H9 (cell line): ENCODE measurements around the gene USP3. TPM values are rescaled to one million over a fixed set of nuclear protein-coding genes. Genes with fewer than 3 reads are reported as not detected.

Source experiments
- DNase-seq: peaks from one replicate; pipeline ENCODE4 v3.0.0-alpha.2; 2017
- H2AFZ ChIP-seq: one replicate; pipeline ENCODE4 v1.6.1; 2013; ENCODE audit warnings: mild to moderate bottlenecking, low read length, control low read depth, moderate library complexity
- H2AK5ac ChIP-seq: 2 replicates; pipeline ENCODE4 v1.6.1; 2013; ENCODE audit warnings: low read length, control low read depth, mixed read lengths; ENCODE audit not compliant: insufficient read length
- H2BK120ac ChIP-seq: one replicate; pipeline ENCODE4 v1.6.1; 2013; ENCODE audit warnings: low read depth, mild to moderate bottlenecking, low read length, control low read depth, inconsistent platforms; ENCODE audit not compliant: poor library complexity, severe bottlenecking
- H2BK12ac ChIP-seq: 2 replicates; pipeline ENCODE4 v1.6.1; 2013; ENCODE audit warnings: low read length, control low read depth, mixed read lengths, low read depth; ENCODE audit not compliant: insufficient read length
- H2BK15ac ChIP-seq: 2 replicates; pipeline ENCODE4 v1.6.1; 2013; ENCODE audit warnings: low read depth, low read length, control low read depth
- H2BK20ac ChIP-seq: one replicate; pipeline ENCODE4 v1.6.1; 2013; ENCODE audit warnings: low read depth, mild to moderate bottlenecking, low read length, control low read depth, inconsistent platforms; ENCODE audit not compliant: poor library complexity, severe bottlenecking
- H2BK5ac ChIP-seq: 2 replicates; pipeline ENCODE4 v1.6.1; 2013; ENCODE audit warnings: low read length, control low read depth, mixed read lengths; ENCODE audit not compliant: insufficient read length
- H3K14ac ChIP-seq: 2 replicates; pipeline ENCODE4 v1.6.1; 2013; ENCODE audit warnings: low read length, control low read depth; ENCODE audit not compliant: insufficient read depth
- H3K18ac ChIP-seq: 2 replicates; pipeline ENCODE4 v1.6.1; 2013; ENCODE audit warnings: low read depth, mild to moderate bottlenecking, mixed read lengths, low read length, control low read depth; ENCODE audit not compliant: insufficient read length
- H3K23ac ChIP-seq: 2 replicates; pipeline ENCODE4 v1.6.1; 2013; ENCODE audit warnings: low read length, control low read depth, mixed read lengths, low read depth; ENCODE audit not compliant: insufficient read length
- H3K23me2 ChIP-seq: 2 replicates; pipeline ENCODE4 v1.6.1; 2013; ENCODE audit warnings: low read depth, mild to moderate bottlenecking, mixed read lengths, low read length, control low read depth; ENCODE audit not compliant: insufficient read length, poor library complexity, severe bottlenecking
- H3K27ac ChIP-seq: 2 replicates; pipeline ENCODE4 v1.5.1; 2013; ENCODE audit warnings: low read length, control low read depth, mixed read lengths, low read depth; ENCODE audit not compliant: insufficient read length
- H3K27me3 ChIP-seq: 2 replicates; pipeline ENCODE4 v1.6.1; 2013; ENCODE audit warnings: low read length, control low read depth, inconsistent platforms; ENCODE audit not compliant: insufficient read depth
- H3K4ac ChIP-seq: 2 replicates; pipeline ENCODE4 v1.6.1; 2013; ENCODE audit warnings: low read depth, mild to moderate bottlenecking, control low read depth, inconsistent platforms, low read length, moderate library complexity
- H3K4me1 ChIP-seq: 2 replicates; pipeline ENCODE4 v1.6.1; 2013; ENCODE audit warnings: low read length, control low read depth, inconsistent platforms; ENCODE audit not compliant: insufficient read depth
- H3K4me2 ChIP-seq: 2 replicates; pipeline ENCODE4 v1.6.1; 2013; ENCODE audit warnings: low read length, control low read depth, mixed read lengths; ENCODE audit not compliant: insufficient read length, insufficient read depth
- H3K56ac ChIP-seq: 2 replicates; pipeline ENCODE4 v1.6.1; 2013; ENCODE audit warnings: low read depth, mild to moderate bottlenecking, mixed read lengths, low read length, control low read depth; ENCODE audit not compliant: insufficient read length
- H3K79me1 ChIP-seq: 2 replicates; pipeline ENCODE4 v1.6.1; 2013; ENCODE audit warnings: low read depth, mild to moderate bottlenecking, moderate library complexity, low read length, control low read depth, inconsistent platforms; ENCODE audit not compliant: insufficient read depth, poor library complexity, severe bottlenecking
- H3K79me2 ChIP-seq: 2 replicates; pipeline ENCODE4 v1.6.1; 2013; ENCODE audit warnings: low read length, control low read depth, inconsistent platforms; ENCODE audit not compliant: insufficient read depth
- H3K9ac ChIP-seq: 2 replicates; pipeline ENCODE4 v1.6.1; 2013; ENCODE audit warnings: low read length, control low read depth, mixed read lengths; ENCODE audit not compliant: insufficient read length; ENCODE audit errors: extremely low read depth
- H3K9me3 ChIP-seq: one replicate; pipeline ENCODE4 v1.6.1; 2013; ENCODE audit warnings: low read depth, low read length, inconsistent platforms; ENCODE audit not compliant: control insufficient read depth
- H3T11ph ChIP-seq: one replicate; pipeline ENCODE4 v1.6.1; 2013; ENCODE audit warnings: mild to moderate bottlenecking, low read length, control low read depth, inconsistent platforms
- H4K20me1 ChIP-seq: one replicate; pipeline ENCODE4 v1.6.1; 2013; ENCODE audit not compliant: control insufficient read depth, insufficient read length, insufficient read depth
- H4K5ac ChIP-seq: 2 replicates; pipeline ENCODE4 v1.6.1; 2013; ENCODE audit warnings: low read depth, mild to moderate bottlenecking, mixed read lengths, low read length, control low read depth; ENCODE audit not compliant: insufficient read length
- H4K8ac ChIP-seq: replicated peaks from 2 replicates; pipeline ENCODE4 v1.6.1; 2013; ENCODE audit warnings: low read length, control low read depth, mixed read lengths, low read depth; ENCODE audit not compliant: insufficient read length
- H4K91ac ChIP-seq: 2 replicates; pipeline ENCODE4 v1.6.1; 2013; ENCODE audit warnings: low read depth, mild to moderate bottlenecking, moderate library complexity, mixed read lengths, low read length, control low read depth; ENCODE audit not compliant: insufficient read length
- H3K27ac Mint-ChIP-seq, 3 experiments: 2 replicates in 2 of 3; 3 replicates in 1 of 3; pipeline ENCODE4 v1.8.0; 2020 to 2021; ENCODE audit warnings: mixed read lengths in 3 of 3, mild to moderate bottlenecking in 1 of 3, moderate library complexity in 1 of 3
- H3K27me3 Mint-ChIP-seq: 2 replicates; pipeline ENCODE4 v1.8.0; 2021; ENCODE audit warnings: low read depth, mild to moderate bottlenecking, moderate library complexity, mixed read lengths
- H3K36me3 Mint-ChIP-seq, 3 experiments: 2 replicates in 2 of 3; 3 replicates in 1 of 3; pipeline ENCODE4 v1.8.0; 2020 to 2021; ENCODE audit warnings: low read depth in 3 of 3, mixed read lengths in 3 of 3; ENCODE audit not compliant: insufficient read depth in 1 of 3
- H3K4me1 Mint-ChIP-seq, 2 experiments: 2 replicates each; pipeline ENCODE4 v1.8.0; 2020; ENCODE audit warnings: mixed read lengths in 2 of 2
- H3K4me3 Mint-ChIP-seq, 2 experiments: 2 replicates in 1 of 2; 3 replicates in 1 of 2; pipeline ENCODE4 v1.8.0; 2020 to 2021; ENCODE audit warnings: mild to moderate bottlenecking in 2 of 2, mixed read lengths in 2 of 2, moderate library complexity in 1 of 2
- H3K9me3 Mint-ChIP-seq, 2 experiments: 2 replicates in 1 of 2; 3 replicates in 1 of 2; pipeline ENCODE4 v1.8.0; 2020; ENCODE audit warnings: mild to moderate bottlenecking in 2 of 2, mixed read lengths in 2 of 2, moderate library complexity in 1 of 2
- CTCF ChIP-seq: fragments of 200-600 bp; sonication (generic); conservative IDR thresholded peaks from 3 replicates; pipeline ENCODE4 v1.8.0; 2021; ENCODE audit warnings: antibody characterized with exemption, mild to moderate bottlenecking
- WGBS: extraction: QIAGEN DNeasy Blood & Tissue Kit; methylation state at CpG from one replicate; pipeline ENCODE4 v1.1.7; 2013; ENCODE audit warnings: missing lambda C conversion rate, low lambda C conversion rate, mixed read lengths; ENCODE audit not compliant: insufficient read length; ENCODE audit errors: extremely low coverage; 5-methylcytosine and 5-hydroxymethylcytosine counted together
- total RNA-seq: library from RNA; stranded (reverse); gene quantifications from 2 replicates; pipeline ENCODE4 v1.2.1, GENCODE V29; 2021

USP3 gene
- total RNA-seq, 1 experiment from 2014 or later: 14.2 TPM

DNA sequence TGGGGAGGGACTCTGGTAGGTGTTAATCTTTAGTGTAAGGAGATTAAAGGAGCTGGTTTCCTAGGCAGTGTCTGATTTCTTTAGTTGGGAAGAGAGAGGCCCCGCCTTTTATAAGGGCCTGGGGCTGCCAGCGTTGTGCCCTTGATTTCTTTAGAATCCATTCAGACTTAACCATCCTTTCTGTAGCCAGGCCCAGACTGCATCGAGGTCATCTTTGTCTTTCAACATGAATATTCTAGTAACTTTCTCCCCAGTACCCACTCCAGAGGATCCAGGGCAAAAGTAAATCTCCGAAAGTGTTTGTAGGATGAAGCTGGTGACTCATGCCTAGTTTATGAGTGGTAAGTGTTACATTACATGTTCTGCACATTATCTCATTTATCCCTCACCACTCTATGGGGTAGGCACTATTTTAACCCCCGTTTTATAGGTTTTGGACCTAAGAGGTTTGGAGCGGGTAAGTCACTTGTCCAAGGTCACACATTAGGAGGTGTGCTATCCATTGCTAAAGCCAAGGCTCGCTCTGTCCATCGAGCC, 11.8 kb upstream of the USP3 start:
- H2BK12ac ChIP-seq: no peak overlapping the region
- H3K4ac ChIP-seq: no peak overlapping the region
- no peak overlapping the region for H4K5ac ChIP-seq
- H2BK120ac ChIP-seq: no peak overlapping the region
- no peak for TF ChIP-seq CTCF
- Mint-ChIP-seq H3K27me3 (peaks cover 68% of the 10 kb centered on the region), H3K9me3 (no peaks in the 10 kb centered on the region; a peak in 1 of 5 replicates), H3K36me3 (no peaks in the 10 kb centered on the region; a peak in 1 of 7 replicates), H3K4me3 (no peak overlapping the region), H3K27ac (no peak overlapping the region; a peak in 1 of 7 replicates), H3K4me1 (peaks cover 40 to 43% of the 10 kb centered on the region in 2 experiments)
- no peak overlapping the region for H2AFZ ChIP-seq
- no peak overlapping the region for H2BK15ac ChIP-seq
- DNase-seq: no peak
- H3K27ac ChIP-seq: no peak overlapping the region
- no peak overlapping the region for H3K4me2 ChIP-seq
- H3K23me2 ChIP-seq: no peaks in the 10 kb centered on the region
- H2BK5ac ChIP-seq: no peak overlapping the region
- no peak overlapping the region for H3T11ph ChIP-seq
- H3K27me3 ChIP-seq: no peaks in the 10 kb centered on the region; the same call in 1 of the 2 replicates
- no peaks in the 10 kb centered on the region for H3K79me2 ChIP-seq
- H4K8ac ChIP-seq: no peak overlapping the region
- no peak overlapping the region for H3K14ac ChIP-seq
- H2AK5ac ChIP-seq: no peak overlapping the region
- no peak overlapping the region for H3K56ac ChIP-seq
- H3K4me1 ChIP-seq: no peaks in the 10 kb centered on the region; the same call in 1 of the 2 replicates
- no peaks in the 10 kb centered on the region for H3K9me3 ChIP-seq
- H4K20me1 ChIP-seq: no peaks in the 10 kb centered on the region
- H4K91ac ChIP-seq: no peak overlapping the region
- H2BK20ac ChIP-seq: no peak overlapping the region
- WGBS: no CpG with 5 or more reads among the region's 8 CpGs
- H3K23ac ChIP-seq: no peak overlapping the region
- H3K79me1 ChIP-seq: no peaks in the 10 kb centered on the region
- H3K9ac ChIP-seq: no peak overlapping the region
- no peak overlapping the region for H3K18ac ChIP-seq
